RWPE1 (cell line): Measurements from ENCODE around the gene AKAP13.

Source experiments
- CTCF ChIA-PET: fragments of 350-600 bp; sonication (Branson Sonifier 250); formaldehyde crosslinking; extraction: SDS; loops from one replicate; lab custom pipeline; 2021; lab: Yijun Ruan, JAX
- POLR2A ChIA-PET: fragments of 400-600 bp; formaldehyde crosslinking; extraction: SDS; loops from one replicate; lab custom pipeline; 2020; ENCODE audit warnings: antibody characterized with exemption; ENCODE audit not compliant: low non-redundant PET; lab: Yijun Ruan, JAX
- DNase-seq: peaks from one replicate; pipeline ENCODE4 v3.0.0; 2012; ENCODE audit warnings: low spot score
- H3K27ac ChIP-seq: fragments of 450-650 bp; 2 replicates; pipeline ENCODE4 v1.5.1; 2017
- CTCF ChIP-seq: fragments of 450-650 bp; conservative IDR thresholded peaks from 2 replicates; pipeline ENCODE4 v1.5.1; 2017; ENCODE audit warnings: low read depth, mild to moderate bottlenecking

Gene AKAP13

GRCh38 chr15:85607141-85607806, 226.9 kb downstream of the AKAP13 start:
- CTCF ChIA-PET = interaction anchor here (0.6 kb wide), 2 partner anchors 13 to 18 kb away, joined by 3 to 4 read pairs; no protein-coding TSS in a partner anchor
- no peak for DNase-seq
- no peak overlapping the region for H3K27ac ChIP-seq
- POLR2A ChIA-PET = interaction anchor here (0.7 kb wide), 1 partner anchor 93 kb away, joined by 4 read pairs; no protein-coding TSS in a partner anchor
- no peak for TF ChIP-seq CTCF

- H3K27ac ChIP-seq = no peak overlapping the region
- ChIA-PET POLR2A (no interaction called here), CTCF (interaction anchor here (0.6 kb wide), 1 partner anchor 14 kb away, joined by 4 read pairs; no protein-coding TSS in a partner anchor)
- TF ChIP-seq CTCF = no peak
- DNase-seq = peak; percentile 69
These were observed 227.4 kb downstream of the AKAP13 start for GRCh38 chr15:85607842-85608241.

DNA sequence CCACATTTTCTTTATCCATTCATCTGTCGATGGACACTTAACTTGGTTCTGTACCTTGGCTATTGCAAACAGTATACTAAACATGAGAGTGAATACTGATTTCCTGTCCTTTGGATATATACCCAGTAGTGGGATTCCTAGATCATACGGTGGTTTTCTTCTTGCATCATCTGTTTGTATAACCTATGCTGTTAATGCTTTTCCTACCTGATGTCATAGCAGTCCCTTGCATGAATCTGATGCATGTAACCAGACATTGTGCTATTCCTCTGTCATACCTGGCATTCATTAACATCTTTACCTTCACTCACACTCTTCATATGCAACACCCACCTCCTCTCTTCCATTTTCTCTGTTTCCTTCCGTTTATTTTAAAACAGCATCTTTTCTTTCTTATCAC, 229.1 kb downstream of the AKAP13 start:
- no peak for TF ChIP-seq CTCF
- H3K27ac ChIP-seq = no peak overlapping the region
- ChIA-PET POLR2A (no interaction called here), CTCF (no interaction called here)
- DNase-seq = no peak

GRCh38 chr15:85611361-85611760, 231.0 kb downstream of the AKAP13 start:
- no peak for DNase-seq
- ChIA-PET CTCF (interaction anchor here (0.7 kb wide), 1 partner anchor 873 kb away, joined by 3 read pairs; no protein-coding TSS in a partner anchor), POLR2A (no interaction called here)
- no peak overlapping the region for H3K27ac ChIP-seq
- TF ChIP-seq CTCF = no peak

DNA sequence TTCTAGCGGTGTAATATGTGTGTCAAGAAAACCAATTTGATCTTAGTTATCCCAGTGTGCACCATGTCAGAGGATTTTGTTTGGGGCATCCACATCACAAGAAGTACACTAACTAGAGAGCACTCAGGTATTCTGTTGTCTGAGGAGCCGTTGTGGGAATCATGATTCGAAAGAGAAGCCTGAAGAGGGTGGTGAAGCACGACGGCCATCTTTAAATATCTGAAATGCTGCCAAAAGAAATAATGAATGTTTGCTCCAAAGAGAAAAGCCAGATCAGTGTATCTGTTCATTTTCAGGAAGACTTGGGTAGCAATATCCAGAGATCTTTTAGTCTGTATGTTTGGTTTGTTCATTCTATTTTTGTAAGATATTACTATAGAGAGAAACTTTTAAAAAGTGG, 233.7 kb downstream of the AKAP13 start:
- no peak for TF ChIP-seq CTCF
- no peak for DNase-seq
- ChIA-PET POLR2A (no interaction called here), CTCF (no interaction called here)
- H3K27ac ChIP-seq = no peak overlapping the region

- CTCF ChIA-PET = no interaction called here
- TF ChIP-seq CTCF = no peak; the same call in 1 of the 2 replicates
- DNase-seq = peak; percentile 13
- no peak overlapping the region for H3K27ac ChIP-seq
- POLR2A ChIA-PET = no interaction called here
These were observed 235.5 kb downstream of the AKAP13 start for GRCh38 chr15:85615930-85616329.
